IPS-18c (cell line): ENCODE results near the gene PLPPR1.
"Not testable (repeated sequence)": the region's sequence is repeated elsewhere in the genome, so short reads cannot be mapped to it uniquely, and the experiment has no call there.

Experiments used
- H3K4me3 ChIP-seq: 2 replicates; pipeline ENCODE4 v1.7.0; 2013; ENCODE audit warnings: low read depth, mild to moderate bottlenecking, low read length, moderate library complexity; ENCODE audit not compliant: insufficient read depth
- H3K9me3 ChIP-seq: one replicate; pipeline ENCODE4 v1.6.1; 2013; ENCODE audit warnings: mild to moderate bottlenecking, low read length, moderate library complexity; ENCODE audit not compliant: control insufficient read depth, insufficient read depth

PLPPR1 gene

DNA sequence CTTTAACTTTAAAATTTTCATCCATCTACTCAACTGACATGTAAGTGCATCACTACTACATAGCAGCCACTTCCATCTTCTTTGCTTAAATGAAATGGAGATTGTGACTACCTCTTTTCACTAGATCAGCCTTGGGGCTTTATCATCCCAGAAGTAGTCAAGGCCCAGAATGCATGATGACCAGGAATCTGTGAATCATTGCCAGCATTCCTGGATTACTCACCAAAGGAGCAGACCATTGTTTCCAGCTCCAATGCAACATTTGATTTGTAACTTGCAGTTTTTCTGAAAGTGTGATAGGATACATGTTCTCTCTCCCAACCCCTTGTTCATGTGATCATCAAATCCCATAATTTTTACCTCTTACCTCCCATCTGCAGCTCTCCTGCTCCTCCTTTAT, 65.1 kb downstream of the PLPPR1 start:
- Histone ChIP-seq H3K4me3 (no peak overlapping the region), H3K9me3 (no peaks in the 10 kb centered on the region)

DNA sequence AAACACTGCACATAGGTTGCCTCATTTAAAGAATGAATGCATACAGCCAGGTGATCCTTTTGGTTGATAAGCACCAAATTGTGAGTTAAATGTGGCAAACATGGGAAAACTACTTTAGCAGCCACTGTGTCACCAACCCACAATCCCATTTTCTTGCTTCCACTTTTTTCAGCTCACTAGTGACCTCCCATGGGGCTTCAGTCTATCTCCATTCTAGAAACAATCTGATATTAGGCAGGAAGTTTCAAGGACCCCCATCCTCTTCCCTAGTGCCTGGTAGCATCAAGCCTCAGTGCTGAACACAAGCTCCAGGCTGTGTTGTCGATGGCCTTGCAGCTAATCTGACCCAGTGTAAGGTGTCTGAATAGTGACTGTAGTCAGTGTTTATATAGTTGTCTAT, 66.2 kb downstream of the PLPPR1 start:
- Histone ChIP-seq H3K9me3 (no peaks in the 10 kb centered on the region), H3K4me3 (no peak overlapping the region)

DNA sequence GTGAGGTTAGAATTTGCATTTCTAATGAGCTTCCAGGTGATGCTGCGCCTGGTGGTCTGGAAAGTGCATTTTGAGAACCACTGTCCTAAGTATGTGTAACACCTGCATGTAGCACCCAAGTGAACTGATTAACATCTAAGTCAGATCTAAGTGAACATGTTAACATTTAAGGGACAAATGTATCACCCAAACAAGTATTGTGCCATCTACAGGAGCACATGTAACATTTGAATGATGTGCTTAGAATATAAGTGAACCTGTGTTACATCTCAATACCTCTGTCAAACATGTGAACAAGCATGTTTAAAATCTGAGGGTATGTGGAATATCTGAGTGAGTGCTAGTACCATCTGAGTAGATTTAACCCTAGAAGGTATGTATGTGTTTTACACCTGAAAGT, 68.7 kb downstream of the PLPPR1 start:
- Histone ChIP-seq H3K4me3 (no peak overlapping the region), H3K9me3 (no peaks in the 10 kb centered on the region)

DNA sequence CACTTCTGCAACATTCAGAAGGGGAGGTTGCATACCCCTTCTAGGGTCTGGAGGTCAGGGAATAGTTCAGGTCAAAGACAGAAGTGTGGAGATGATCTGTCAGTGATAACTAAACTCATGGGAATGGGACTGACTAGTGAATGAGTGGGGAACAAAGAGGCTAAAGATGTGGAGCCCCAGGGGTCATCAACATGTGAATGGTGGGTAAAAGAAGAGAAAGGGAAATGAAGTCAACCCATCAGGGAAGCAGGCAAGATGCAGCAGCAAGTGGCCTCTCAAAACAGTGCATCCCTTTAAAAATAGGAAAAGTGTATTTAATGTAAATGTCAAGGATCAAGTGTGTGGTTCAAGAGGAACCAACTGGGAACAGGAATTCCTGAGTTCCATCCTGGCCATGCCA, 69.9 kb downstream of the PLPPR1 start:
- Histone ChIP-seq H3K9me3 (no peaks in the 10 kb centered on the region), H3K4me3 (no peak overlapping the region)

DNA sequence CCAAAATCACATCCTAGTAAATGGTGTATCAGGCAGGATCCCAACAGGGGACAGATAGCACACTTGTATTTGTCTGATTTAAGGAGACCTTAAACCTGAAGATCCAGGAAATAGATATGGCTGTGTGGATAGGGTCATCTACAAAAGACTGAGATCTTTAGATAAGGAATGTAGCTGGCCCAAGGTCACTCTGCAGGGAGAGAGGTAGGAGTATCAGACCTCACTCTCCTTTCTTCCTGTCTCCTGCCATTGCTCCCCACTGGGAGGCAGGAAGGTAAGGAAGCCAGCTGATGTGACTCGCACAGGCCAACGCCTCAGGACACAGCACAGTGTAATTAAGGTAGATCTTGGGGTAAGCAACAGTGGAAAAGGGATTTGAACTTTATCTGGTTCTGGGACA, 85.8 kb downstream of the PLPPR1 start:
- Histone ChIP-seq H3K9me3 (no peaks in the 10 kb centered on the region), H3K4me3 (no peak overlapping the region)

DNA sequence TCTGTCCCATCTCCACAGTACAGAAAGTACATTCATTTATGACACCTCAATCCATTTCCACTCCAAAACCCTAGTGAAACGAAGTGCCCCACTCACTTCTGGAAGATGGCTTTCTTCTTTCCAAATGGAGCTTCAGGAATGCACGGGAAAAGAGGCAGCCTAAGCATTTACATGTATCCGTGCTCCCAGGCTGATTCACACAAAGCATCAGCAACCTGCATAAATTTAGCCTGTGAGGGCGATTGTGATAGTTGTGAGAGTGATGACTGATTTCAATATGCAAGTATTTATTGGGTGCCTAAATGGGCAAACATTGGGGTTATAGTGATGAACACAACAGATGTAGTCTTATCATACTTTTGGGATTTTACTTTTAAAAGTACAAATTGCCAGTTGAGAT, 86.6 kb downstream of the PLPPR1 start:
- Histone ChIP-seq H3K9me3 (no peaks in the 10 kb centered on the region), H3K4me3 (no peak overlapping the region)

DNA sequence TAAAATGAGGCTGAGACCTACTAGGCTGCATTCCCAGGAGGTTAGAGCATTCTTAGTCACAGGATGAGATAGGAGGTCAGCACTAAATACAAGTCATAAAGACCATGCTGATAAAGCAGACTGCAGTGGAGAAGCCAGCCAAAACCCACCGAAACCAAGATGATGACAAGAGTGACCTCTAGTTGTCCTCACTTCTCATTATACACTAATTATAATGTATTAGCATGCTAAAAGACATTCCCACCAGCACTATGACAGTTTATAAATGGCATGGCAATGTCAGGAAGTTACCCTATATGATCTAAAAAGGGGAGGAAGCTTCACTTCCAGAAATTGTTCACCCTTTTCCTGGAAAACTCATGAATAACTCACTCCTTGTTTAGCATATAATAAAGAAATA, 88.6 kb downstream of the PLPPR1 start:
- no peak overlapping the region for H3K4me3 ChIP-seq

DNA sequence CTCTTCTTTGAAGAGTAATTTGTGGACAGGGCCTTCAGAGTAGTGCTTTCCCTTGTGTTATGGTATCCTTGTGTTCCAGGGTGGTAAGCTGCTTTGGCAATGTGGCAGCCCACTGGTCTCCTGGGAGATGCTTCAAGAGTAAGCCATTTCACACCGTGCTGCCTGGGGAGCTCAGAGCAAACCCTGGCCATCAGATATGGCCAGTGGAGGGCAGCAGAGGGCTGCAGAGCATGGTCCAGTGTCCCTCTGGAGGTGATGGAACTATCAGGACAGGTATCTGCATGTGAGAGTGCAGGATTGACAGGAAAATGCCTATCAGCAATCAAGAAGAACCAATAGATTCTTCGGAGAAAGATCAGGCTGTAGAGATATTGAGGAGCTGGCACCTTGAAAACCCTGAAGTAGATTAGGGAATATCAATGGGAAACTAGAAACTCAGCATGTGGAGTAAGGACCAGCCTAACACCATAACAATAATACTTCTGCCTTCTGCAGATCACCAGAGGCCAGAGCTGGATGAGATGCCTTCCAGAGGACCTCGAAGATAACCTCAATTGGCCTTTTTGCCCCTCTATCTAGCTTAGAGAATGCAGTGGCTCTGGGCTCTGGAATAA, 90.8 kb downstream of the PLPPR1 start:
- H3K4me3 ChIP-seq: no peak overlapping the region

More for the DNA sequence above, 88.6 kb downstream of the PLPPR1 start:
- no peaks in the 10 kb centered on the region for H3K9me3 ChIP-seq

DNA sequence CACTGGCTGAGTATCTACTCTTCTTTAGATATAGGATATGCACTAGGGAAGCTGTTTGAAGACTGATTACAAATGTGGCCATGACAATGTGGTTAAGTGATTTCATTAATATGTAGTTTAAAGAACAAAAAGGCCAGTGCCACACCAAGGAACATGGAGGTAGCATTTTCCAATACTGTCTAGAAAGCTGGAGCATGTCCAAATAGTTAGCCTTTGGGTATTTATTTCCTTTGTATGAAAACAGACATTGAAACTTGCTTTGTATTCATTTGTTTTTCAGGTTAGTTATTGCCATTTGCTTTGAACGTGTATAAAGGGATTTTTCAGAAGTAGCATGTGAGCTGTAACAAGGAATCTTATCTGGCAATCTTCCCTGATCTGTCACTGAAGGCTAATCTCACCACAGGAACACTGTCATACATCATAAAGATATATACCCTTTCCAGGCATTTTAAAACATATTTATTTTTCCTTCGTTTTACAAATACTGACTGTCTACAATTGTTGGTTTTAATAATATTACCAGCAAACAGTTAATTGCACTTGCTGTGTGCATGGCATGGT, 93.4 kb downstream of the PLPPR1 start:
- no peak overlapping the region for H3K4me3 ChIP-seq

More for the DNA sequence above, 90.8 kb downstream of the PLPPR1 start:
- no peaks in the 10 kb centered on the region for H3K9me3 ChIP-seq

DNA sequence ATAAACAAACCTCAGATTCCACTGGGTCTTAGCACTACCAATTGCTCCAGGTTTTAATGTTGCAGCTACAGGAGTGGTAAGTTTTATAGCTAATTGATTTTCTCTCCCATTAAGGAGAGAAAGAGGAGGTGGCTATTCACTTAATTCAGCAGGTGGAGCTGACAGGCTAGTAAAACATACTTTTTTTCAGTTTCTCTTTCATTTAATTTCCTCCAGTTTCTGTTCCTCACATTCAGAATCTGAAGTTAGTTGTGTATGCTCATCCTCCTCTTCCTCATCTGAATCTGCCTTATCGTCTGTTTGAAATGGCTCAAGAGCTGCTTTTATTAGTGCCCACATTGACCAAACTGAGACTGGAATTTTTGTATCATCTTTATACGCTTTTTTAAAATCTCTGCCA, 98.0 kb downstream of the PLPPR1 start:
- H3K4me3 ChIP-seq: no peak overlapping the region
- no peaks in the 10 kb centered on the region for H3K9me3 ChIP-seq

More for the DNA sequence above, 93.4 kb downstream of the PLPPR1 start:
- H3K9me3 ChIP-seq: no peaks in the 10 kb centered on the region

DNA sequence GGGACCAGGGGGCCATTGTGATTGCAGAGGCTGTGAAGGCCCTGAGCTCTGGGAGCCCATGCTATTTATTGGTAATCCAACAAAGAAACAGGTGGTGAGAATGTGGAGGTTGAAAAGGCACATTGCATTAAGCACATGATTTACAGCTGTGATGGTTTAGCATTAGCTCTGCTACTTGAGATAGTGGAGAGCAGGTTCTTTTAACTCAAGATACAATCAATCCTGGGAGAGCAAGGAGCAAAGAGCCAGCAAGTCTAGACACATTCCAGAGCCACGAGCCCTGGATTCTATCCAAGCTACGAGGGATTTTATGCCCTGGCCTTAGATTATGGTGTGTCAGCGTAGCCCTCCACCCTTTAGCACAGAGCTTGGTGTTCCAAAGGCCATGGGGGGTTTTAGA, 98.8 kb downstream of the PLPPR1 start:
- H3K9me3 ChIP-seq, H3K4me3 ChIP-seq: not testable (repeated sequence)

DNA sequence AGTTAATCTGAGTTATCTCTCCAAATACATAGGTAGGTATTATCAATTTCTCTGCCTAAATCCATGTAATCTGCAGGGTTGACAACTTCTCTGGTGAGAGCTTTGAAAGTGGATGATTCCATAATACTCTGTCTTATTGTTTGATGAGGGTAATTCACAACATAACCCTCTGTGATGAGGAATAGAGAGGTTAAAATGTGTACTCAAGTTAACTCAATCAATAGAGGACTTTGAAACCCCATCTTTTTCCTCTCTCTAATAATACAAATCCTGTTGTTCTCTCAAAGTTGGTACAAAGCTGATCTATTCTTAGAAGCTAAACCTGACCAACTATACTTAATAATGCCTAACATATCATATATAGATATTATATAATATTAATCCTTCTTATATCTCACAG, 100.1 kb downstream of the PLPPR1 start:
- Histone ChIP-seq H3K4me3 (no peak overlapping the region), H3K9me3 (no peaks in the 10 kb centered on the region)

DNA sequence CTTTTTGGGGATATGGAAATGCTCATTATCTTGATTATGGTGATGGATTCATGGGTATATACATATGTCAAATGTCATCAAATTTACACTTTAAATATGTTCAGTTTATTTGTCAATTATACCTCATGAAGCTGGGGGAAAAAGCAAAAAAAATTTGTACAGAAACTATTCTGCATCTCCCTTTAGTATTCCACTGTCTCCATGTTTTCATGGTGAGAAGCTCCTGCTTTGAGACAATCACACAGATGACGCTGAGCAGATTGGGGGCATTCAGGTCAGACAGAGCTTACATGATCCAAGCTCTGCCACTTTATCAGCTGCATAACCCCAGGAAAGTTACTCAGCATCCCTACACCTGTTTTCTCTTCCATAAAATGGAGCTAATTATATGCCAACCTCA, 101.5 kb downstream of the PLPPR1 start:
- Histone ChIP-seq H3K4me3 (no peak overlapping the region), H3K9me3 (no peaks in the 10 kb centered on the region)

DNA sequence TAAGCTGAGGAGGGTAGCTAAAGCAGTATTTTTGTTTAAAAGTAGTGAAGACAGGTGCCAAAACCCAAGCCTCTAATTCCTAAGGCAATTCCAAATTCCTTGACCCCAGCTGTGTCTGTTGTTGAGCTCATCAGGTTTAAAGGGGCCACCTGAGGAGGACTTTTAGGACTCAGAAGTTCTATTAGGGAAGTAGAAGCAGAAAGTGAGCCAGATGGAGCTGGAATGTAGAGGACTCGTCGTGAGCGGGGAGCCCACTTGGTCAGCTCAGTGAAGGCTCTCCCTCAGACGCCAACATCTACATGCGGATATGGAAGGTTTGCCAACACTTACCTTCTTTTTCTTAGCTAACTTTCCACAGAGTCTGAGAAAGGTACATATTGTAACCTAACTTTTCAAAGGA, 102.8 kb downstream of the PLPPR1 start:
- H3K9me3 ChIP-seq: no peaks in the 10 kb centered on the region
- H3K4me3 ChIP-seq: no peak overlapping the region

DNA sequence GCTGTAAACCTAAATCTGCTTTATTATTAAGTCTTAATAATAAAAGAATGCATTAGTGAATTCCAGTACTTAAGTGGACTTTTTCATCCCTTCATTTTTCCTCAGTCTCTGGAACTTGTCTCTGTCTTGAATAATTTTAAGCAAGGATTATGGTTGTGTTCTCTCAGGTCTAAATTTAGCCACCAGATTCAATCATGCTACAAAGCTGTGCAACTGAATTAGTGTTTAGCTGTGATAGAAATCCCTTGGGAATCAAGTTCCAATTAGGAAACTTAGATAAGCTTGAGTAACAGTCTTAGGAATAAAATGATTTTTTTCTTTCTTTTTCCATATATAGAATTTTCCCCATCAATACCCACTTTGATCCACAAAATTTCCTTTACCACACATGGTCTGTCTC, 104.3 kb downstream of the PLPPR1 start:
- Histone ChIP-seq H3K9me3 (no peaks in the 10 kb centered on the region), H3K4me3 (no peak overlapping the region)

DNA sequence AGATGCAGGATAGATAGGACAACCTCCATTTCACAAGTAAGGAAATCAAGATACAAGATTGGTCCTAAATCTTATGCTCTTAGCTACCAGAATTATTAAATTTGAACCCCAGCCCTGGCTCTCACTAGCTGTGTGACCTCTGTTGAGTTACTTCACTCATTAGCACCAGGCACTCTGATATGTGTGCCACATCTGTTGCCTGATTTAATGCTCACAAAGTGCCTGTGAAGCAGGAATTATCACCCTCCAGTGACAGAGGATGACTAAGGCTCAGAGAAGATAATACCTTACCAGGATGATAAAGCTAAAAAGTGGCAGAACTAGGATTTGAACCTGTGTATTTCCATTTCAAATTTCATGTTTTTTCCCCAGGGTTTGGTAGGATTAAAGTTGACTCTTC, 110.0 kb downstream of the PLPPR1 start:
- Histone ChIP-seq H3K9me3 (no peaks in the 10 kb centered on the region), H3K4me3 (no peak overlapping the region)

DNA sequence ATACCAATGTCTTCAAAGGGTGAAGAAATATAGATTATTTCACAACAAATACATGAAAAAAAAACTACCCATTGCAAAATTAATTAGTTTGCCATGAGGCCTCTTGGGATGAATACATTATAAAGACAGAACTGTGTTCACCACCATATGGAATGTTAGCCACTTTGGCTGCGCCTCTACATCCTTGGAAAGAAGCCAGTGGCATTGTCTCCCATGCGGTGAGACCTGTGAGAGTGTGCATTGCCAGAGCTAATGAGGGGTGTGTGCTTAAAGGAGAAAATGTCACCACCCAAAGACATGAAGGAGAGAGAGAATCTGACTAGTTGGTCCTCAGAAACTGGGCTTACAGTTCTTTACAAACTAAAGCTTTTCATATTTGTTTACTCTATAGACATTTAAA, 110.6 kb downstream of the PLPPR1 start:
- no peak overlapping the region for H3K4me3 ChIP-seq

DNA sequence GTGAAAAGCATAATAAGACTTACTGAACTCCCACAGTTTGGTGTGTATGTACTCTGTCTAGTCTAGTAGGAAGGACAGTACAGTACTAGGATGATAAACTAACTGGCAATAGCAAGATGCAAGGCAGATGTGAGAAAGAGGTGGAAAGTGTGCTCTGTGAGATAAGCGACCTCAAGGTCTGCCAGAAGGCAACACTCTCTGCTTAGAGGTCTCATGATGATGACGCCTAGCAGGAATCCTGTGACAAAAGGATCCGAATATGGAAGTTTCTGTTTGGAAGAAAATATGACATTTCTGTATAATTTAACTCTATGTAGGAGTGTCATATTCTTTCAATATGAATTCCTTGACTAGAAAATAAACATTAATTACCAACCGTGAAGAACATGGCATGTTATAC, 112.2 kb downstream of the PLPPR1 start:
- H3K9me3 ChIP-seq: no peaks in the 10 kb centered on the region
- H3K4me3 ChIP-seq: no peak overlapping the region

More for the DNA sequence above, 110.6 kb downstream of the PLPPR1 start:
- no peaks in the 10 kb centered on the region for H3K9me3 ChIP-seq

DNA sequence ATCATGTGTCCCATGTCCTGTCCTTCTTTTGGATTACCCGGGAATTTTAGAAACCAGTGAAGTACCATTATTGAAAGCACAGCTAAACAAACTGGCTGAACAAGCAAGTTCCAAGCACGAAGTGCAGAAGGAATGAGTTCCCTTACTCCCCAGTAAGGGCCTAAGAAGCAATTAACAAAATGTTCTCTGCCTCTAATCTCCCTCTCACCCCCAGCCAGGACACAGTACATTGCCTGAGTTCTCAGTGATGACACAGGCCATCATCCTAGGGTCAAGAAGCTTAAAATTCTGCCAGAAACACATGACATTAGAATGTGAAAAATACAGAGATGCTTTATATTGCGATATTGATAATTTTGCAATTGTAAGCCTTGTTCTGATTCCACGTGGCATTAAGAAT, 118.0 kb downstream of the PLPPR1 start:
- Histone ChIP-seq H3K4me3 (no peak overlapping the region), H3K9me3 (no peaks in the 10 kb centered on the region)
